ENCODE results near the gene ERN1. TPM values are rescaled to one million over a fixed set of nuclear protein-coding genes. Genes with fewer than 3 reads are reported as not detected.

ERN1 gene
- total RNA-seq, 1 donor from 2014 or later: 22.1 TPM

- TF ChIP-seq CTCF (IDR thresholded peaks at IDR 0.05; ENCODE audit: insufficient read depth, low read length, severe bottlenecking): peak; percentile 69
- peak; percentile 62 for DNase-seq (ENCODE audit: low read depth)
- Histone ChIP-seq H3K36me3 (ENCODE audit: control insufficient read depth, insufficient read depth, low read length) (no peaks in the 10 kb centered on the region), H3K27me3 (ENCODE audit: control insufficient read depth, insufficient read depth, low read length) (no peaks in the 10 kb centered on the region), H3K4me3 (ENCODE audit: low read depth, low read length) (no peak overlapping the region)
- FAIRE-seq: no peak
These were observed 101.0 kb downstream of the ERN1 start for GRCh38 chr17:64028874-64029464.

GRCh38 chr17:64025732-64026294, 104.1 kb downstream of the ERN1 start:
- no peaks in the 10 kb centered on the region for H3K36me3 ChIP-seq (ENCODE audit: control insufficient read depth, insufficient read depth, low read length)
- peak; percentile 47 for DNase-seq (ENCODE audit: low read depth)
- no peak for FAIRE-seq
- H3K27me3 ChIP-seq (ENCODE audit: control insufficient read depth, insufficient read depth, low read length): no peaks in the 10 kb centered on the region
- no peak overlapping the region for H3K4me3 ChIP-seq (ENCODE audit: low read depth, low read length)
- peak; percentile 97 for TF ChIP-seq CTCF (IDR thresholded peaks at IDR 0.05; ENCODE audit: insufficient read depth, low read length, severe bottlenecking)

DNA sequence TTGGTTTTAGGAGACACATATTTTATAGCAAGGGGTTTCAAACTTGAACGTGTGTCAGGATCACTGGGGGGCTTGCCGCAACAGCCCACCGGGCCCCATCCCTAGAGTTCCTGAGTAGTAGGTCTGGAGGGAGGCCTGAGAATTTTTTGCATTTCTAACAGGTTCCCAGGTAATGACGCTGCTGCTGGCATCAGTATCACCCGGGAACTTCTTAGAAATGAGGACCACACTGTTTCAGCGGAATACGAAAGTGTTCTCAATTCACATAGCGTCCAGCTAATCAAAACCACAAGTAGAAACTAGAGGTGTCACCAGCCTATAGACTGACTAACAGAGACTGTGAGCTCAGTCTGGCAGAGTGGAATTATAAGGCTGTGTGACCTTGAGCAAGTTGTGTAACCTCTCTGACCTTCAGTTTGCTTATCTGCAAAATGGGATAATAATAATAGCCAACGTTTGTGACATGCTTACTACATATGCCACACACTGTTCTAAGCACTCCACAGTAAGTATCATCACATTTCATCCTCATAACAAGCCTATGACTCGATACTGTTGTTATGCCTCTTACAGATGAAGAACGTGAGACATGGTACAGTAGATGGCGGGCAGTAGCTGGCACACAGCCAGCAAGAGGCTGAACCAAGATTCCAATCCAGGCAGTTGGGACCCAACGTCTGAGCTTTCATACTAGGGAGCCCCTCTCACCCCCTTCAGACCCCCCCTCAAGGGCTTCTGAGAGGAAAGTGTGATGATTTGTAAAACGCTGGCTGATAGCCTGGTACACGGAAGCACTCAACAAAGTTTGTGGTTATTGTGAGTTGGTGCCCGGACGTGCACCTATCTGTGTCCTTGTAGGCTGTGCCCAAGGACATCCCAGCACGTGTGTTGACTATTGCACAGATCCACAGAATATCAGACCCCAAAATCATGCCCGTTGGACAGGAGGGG, 104.9 kb downstream of the ERN1 start:
- Histone ChIP-seq H3K4me3 (ENCODE audit: low read depth, low read length) (no peak overlapping the region), H3K27me3 (ENCODE audit: control insufficient read depth, insufficient read depth, low read length) (no peaks in the 10 kb centered on the region), H3K36me3 (ENCODE audit: control insufficient read depth, insufficient read depth, low read length) (no peaks in the 10 kb centered on the region)
- FAIRE-seq: no peak
- TF ChIP-seq CTCF (IDR thresholded peaks at IDR 0.05; ENCODE audit: insufficient read depth, low read length, severe bottlenecking): no peak
- peak; percentile 65 for DNase-seq (ENCODE audit: low read depth)

- TF ChIP-seq CTCF (IDR thresholded peaks at IDR 0.05; ENCODE audit: insufficient read depth, low read length, severe bottlenecking): no peak
- DNase-seq (ENCODE audit: low read depth) (peak; percentile 35), FAIRE-seq (no peak)
- Histone ChIP-seq H3K36me3 (ENCODE audit: control insufficient read depth, insufficient read depth, low read length) (no peaks in the 10 kb centered on the region), H3K4me3 (ENCODE audit: low read depth, low read length) (no peak overlapping the region), H3K27me3 (ENCODE audit: control insufficient read depth, insufficient read depth, low read length) (no peaks in the 10 kb centered on the region)
These were observed 105.7 kb downstream of the ERN1 start for GRCh38 chr17:64024215-64024654.

DNA sequence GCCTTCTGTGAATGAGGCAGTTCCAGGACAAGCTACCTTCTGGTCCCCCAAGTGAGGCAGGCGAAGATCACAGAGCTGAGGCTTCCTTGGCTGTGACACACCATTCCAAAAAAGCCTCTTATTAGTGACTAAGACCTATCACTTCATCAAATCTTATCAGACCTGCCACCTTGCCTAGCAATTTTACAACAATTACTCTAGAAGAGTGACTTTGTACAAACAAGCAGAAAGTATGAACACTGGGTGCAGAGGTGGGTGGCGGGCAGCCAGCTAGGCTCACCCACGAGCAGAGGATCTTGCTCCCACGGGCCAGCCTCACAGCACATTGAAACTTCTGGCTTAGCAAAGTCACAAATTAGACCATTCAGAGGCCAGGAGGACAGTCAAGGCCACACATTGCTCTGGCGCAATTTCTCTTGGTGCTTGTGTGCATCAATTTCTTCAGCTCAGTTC, 107.3 kb downstream of the ERN1 start:
- TF ChIP-seq CTCF (IDR thresholded peaks at IDR 0.05; ENCODE audit: insufficient read depth, low read length, severe bottlenecking): no peak
- Histone ChIP-seq H3K36me3 (ENCODE audit: control insufficient read depth, insufficient read depth, low read length) (no peaks in the 10 kb centered on the region), H3K4me3 (ENCODE audit: low read depth, low read length) (no peak overlapping the region), H3K27me3 (ENCODE audit: control insufficient read depth, insufficient read depth, low read length) (no peaks in the 10 kb centered on the region)
- DNase-seq (ENCODE audit: low read depth) (no peak), FAIRE-seq (no peak)
